Esophagus muscularis mucosa (tissue), 4 donors: ENCODE measurements around the gene RBFOX2. TPM values are rescaled to one million over a fixed set of nuclear protein-coding genes. Genes with fewer than 3 reads are reported as not detected.

ENCODE experiments used
- DNase-seq: peaks from one replicate; pipeline ENCODE4 v3.0.0-alpha.2; 2017; ENCODE audit errors: extremely low spot score
- H3K27ac ChIP-seq, 4 donors: fragments of 200-600 bp; sonication (generic); replicated peaks in 1 of 4; 1 replicate in 3 of 4; 2 replicates in 1 of 4; pipeline ENCODE4 v1.5.1; 2016 to 2019; ENCODE audit warnings: mild to moderate bottlenecking in 1 of 4
- H3K27me3 ChIP-seq, 4 donors: fragments of 200-600 bp; sonication (generic); one replicate each; pipeline versions ENCODE4 v1.5.1 to v1.6.0; 2016 to 2019
- H3K36me3 ChIP-seq, 4 donors: fragments of 200-600 bp; sonication (generic); one replicate each; pipeline ENCODE4 v1.5.1; 2016 to 2019
- H3K4me1 ChIP-seq, 4 donors: fragments of 200-600 bp; sonication (generic); one replicate each; pipeline ENCODE4 v1.5.1; 2016 to 2019
- H3K4me3 ChIP-seq, 4 donors: fragments of 200-600 bp; sonication (generic); 1 replicate in 2 of 4; 2 replicates in 2 of 4; pipeline ENCODE4 v1.5.1; 2016 to 2019; ENCODE audit warnings: mild to moderate bottlenecking in 4 of 4, moderate library complexity in 1 of 4
- H3K9me3 ChIP-seq, 4 donors: fragments of 200-600 bp; sonication (generic); 1 replicate in 3 of 4; 2 replicates in 1 of 4; pipeline ENCODE4 v1.5.1; 2016 to 2019
- EP300 ChIP-seq: sonication (generic); formaldehyde crosslinking; IDR thresholded peaks from one replicate; pipeline ENCODE4 v1.6.1; 2017; ENCODE audit warnings: antibody characterized with exemption
- POLR2A ChIP-seq: fragments of 450-650 bp; IDR thresholded peaks from one replicate; pipeline ENCODE4 v1.6.1; 2017; ENCODE audit warnings: antibody characterized with exemption, moderate library complexity, mild to moderate bottlenecking, low read depth
- POLR2AphosphoS5 ChIP-seq, 2 donors: sonication (generic); formaldehyde crosslinking; IDR thresholded peaks; one replicate each; pipeline ENCODE4 v1.6.1; 2017; ENCODE audit warnings: antibody characterized with exemption in 2 of 2
- WGBS: methylation state at CpG from one replicate; pipeline ENCODE4 v1.1.5; 2018; 5-methylcytosine and 5-hydroxymethylcytosine counted together
- intact Hi-C: fragments of 100-400 bp; cut with DNase I; formaldehyde crosslinking; loops from one replicate; pipeline ENCODE4 v1.15.1; 2023
- total RNA-seq, 4 donors: library from RNA; depleted of rRNA; stranded (reverse); fragments of >200 nt; gene quantifications; one replicate each; pipeline versions ENCODE4 v1.1.0 to v1.2.1, GENCODE V29; 2016
- TF ChIP-seq, protein P1 (sequence below), 3 experiments: fragments of 200-600 bp in 2 of 3; fragments of 450-650 bp in 1 of 3; sonication (generic) in 2 of 3; IDR thresholded peaks; one replicate each; pipeline ENCODE4 v1.5.1; 2017 to 2019; ENCODE audit warnings: antibody characterized with exemption in 3 of 3, mild to moderate bottlenecking in 2 of 3, moderate library complexity in 1 of 3

The RBFOX2 gene
- total RNA-seq, 4 donors from 2014 or later = 113 to 179 (median 155) TPM

DNA sequence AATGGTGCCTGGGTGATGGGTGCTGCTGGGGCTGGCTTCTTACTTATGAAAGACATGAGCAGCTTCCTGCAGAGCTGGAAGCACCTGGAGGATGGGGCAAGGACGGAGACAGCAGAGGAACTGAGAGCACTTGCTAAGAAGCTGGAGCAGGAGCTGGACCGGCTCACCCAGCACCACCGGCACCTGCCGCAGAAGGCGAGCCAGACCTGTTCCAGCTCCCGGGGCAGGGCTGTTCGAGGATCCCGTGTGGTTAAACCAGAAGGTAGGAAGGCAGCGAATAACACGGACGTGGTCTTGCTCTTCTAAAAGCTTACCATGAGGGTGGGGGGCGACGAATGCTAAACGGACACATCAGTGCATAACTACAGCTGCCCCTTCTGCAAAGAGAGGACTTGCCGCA, 301.7 kb downstream of the RBFOX2 start:
- no peak for DNase-seq
- H3K4me1 ChIP-seq = no peaks in the 10 kb centered on the region
- no peaks in the 10 kb centered on the region for H3K36me3 ChIP-seq
- intact Hi-C loops = no loop called here
- H3K9me3 ChIP-seq = no peaks in the 10 kb centered on the region
- no peaks in the 10 kb centered on the region for H3K27me3 ChIP-seq
- 91% methylated on average over 15 of the region's 15 CpGs for WGBS
- no peak overlapping the region for H3K4me3 ChIP-seq
- no peak overlapping the region for H3K27ac ChIP-seq
- TF ChIP-seq EP300 (no peak), POLR2AphosphoS5 (IDR thresholded peaks at IDR 0.05) (no peak), POLR2A (no peak)
- TF ChIP-seq, protein P1, sequence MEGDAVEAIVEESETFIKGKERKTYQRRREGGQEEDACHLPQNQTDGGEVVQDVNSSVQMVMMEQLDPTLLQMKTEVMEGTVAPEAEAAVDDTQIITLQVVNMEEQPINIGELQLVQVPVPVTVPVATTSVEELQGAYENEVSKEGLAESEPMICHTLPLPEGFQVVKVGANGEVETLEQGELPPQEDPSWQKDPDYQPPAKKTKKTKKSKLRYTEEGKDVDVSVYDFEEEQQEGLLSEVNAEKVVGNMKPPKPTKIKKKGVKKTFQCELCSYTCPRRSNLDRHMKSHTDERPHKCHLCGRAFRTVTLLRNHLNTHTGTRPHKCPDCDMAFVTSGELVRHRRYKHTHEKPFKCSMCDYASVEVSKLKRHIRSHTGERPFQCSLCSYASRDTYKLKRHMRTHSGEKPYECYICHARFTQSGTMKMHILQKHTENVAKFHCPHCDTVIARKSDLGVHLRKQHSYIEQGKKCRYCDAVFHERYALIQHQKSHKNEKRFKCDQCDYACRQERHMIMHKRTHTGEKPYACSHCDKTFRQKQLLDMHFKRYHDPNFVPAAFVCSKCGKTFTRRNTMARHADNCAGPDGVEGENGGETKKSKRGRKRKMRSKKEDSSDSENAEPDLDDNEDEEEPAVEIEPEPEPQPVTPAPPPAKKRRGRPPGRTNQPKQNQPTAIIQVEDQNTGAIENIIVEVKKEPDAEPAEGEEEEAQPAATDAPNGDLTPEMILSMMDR (IDR thresholded peaks at IDR 0.05) = no peak

DNA sequence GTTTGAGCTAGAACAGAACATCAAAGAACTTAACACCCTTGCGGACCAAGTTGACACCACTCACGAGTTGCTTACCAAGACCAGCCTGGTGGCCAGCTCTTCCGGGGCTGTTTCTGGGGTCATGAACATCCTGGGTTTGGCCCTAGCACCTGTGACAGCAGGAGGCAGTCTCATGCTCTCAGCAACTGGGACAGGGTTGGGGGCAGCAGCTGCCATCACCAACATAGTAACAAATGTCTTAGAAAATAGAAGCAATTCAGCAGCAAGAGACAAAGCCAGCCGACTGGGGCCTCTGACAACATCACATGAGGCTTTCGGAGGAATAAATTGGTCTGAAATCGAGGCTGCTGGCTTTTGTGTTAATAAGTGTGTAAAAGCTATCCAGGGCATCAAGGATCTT, 302.2 kb downstream of the RBFOX2 start:
- intact Hi-C loops = no loop called here
- no peak for DNase-seq
- H3K27ac ChIP-seq = no peak overlapping the region
- H3K4me1 ChIP-seq = no peaks in the 10 kb centered on the region
- no peaks in the 10 kb centered on the region for H3K27me3 ChIP-seq
- H3K36me3 ChIP-seq = no peaks in the 10 kb centered on the region
- no peaks in the 10 kb centered on the region for H3K9me3 ChIP-seq
- TF ChIP-seq EP300 = no peak
- TF ChIP-seq POLR2A = no peak
- TF ChIP-seq POLR2AphosphoS5 (IDR thresholded peaks at IDR 0.05) = no peak
- TF ChIP-seq, protein P1 (IDR thresholded peaks at IDR 0.05) = no peak
- H3K4me3 ChIP-seq = no peak overlapping the region
- WGBS = 89% methylated on average over 6 of the region's 6 CpGs

DNA sequence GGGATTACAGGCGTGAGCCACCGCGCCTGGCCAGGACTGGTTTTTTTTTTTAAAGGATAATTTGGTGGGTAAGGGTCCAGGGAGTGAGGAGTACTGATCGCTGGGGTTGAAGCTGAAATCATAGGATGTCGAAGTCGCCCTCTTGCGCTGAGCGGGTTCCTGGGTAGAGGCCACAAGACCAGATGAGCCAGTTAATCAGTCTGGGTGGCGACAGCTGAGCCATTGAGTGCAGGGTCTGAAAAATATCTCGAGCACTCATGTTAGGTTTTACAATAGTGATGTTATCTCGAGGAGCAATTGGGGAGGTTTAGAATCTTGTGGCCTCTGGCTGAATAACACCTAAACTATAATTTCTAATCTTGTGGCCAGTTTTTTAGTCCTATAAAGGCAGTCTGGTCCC, 303.1 kb downstream of the RBFOX2 start:
- intact Hi-C loops = no loop called here
- Histone ChIP-seq H3K4me1 (no peaks in the 10 kb centered on the region), H3K36me3 (no peaks in the 10 kb centered on the region), H3K9me3 (no peaks in the 10 kb centered on the region), H3K4me3 (no peak overlapping the region), H3K27me3 (no peaks in the 10 kb centered on the region), H3K27ac (no peak overlapping the region)
- TF ChIP-seq, protein P1 (IDR thresholded peaks at IDR 0.05) = no peak
- TF ChIP-seq POLR2A = no peak
- no peak for TF ChIP-seq POLR2AphosphoS5 (IDR thresholded peaks at IDR 0.05)
- TF ChIP-seq EP300 = no peak
- no peak for DNase-seq
- WGBS = 90% methylated on average over 11 of the region's 11 CpGs

DNA sequence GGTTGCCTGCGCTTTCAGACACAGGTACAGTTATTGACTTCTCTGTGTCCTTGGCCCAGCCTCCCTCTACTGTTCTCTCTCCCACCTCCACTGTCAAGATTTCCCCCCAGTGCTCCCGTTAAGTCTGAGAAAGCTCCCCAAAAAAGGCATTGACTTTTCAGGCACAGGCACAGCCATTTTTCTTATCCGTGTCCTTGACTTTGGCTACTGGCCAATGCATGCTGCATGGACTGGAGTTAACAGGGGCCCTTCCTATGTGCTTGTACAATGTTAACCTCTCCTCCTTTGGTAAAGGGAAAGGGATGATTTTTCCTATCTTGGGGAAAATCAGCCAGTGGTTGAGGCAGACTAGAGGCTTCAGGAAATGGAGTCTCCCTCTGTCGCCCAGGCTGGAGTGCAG, 306.7 kb downstream of the RBFOX2 start:
- H3K27me3 ChIP-seq = no peaks in the 10 kb centered on the region
- H3K4me1 ChIP-seq = no peaks in the 10 kb centered on the region
- no peaks in the 10 kb centered on the region for H3K9me3 ChIP-seq
- intact Hi-C loops = no loop called here
- no peaks in the 10 kb centered on the region for H3K36me3 ChIP-seq
- no peak overlapping the region for H3K27ac ChIP-seq
- H3K4me3 ChIP-seq = no peak overlapping the region
- DNase-seq = no peak
- WGBS = 60% methylated on average over 4 of the region's 4 CpGs
- TF ChIP-seq POLR2AphosphoS5 (IDR thresholded peaks at IDR 0.05) = no peak
- TF ChIP-seq, protein P1 (IDR thresholded peaks at IDR 0.05) = no peak
- no peak for TF ChIP-seq POLR2A
- TF ChIP-seq EP300 = no peak

DNA sequence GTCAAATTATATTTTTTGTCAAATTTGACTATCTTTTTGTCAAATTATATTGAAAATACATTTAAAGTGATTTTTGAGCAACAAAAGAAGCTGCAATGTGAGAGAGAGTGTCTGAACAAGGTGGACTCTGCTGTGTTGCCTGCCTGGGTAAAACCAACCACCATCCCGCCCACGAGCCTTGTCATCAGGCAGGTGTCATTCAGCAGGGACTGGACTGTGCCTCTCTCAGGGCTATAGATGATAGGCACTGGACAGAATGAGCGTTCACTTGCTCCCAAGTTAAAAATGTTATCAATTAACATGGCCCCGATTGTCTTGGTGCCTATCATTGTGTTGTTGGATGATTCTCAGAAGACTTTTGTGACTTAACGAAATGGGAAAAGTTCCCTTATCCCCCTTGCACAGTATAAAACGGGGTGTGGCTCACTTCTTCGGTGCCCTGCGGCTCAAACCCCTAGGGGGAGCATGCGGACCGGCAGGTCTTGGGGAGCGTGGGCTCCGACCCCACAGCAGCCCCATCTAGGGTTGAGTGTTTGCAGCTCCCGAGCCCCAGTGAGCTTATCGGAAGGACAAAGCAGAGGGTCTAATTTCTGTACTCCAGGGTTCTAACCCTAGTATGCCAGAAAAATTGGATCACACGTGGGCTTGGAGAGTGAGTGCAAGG, 309.3 kb downstream of the RBFOX2 start:
- H3K27me3 ChIP-seq = no peaks in the 10 kb centered on the region
- H3K4me3 ChIP-seq = no peak overlapping the region
- DNase-seq = no peak
- no peaks in the 10 kb centered on the region for H3K36me3 ChIP-seq
- TF ChIP-seq POLR2AphosphoS5 (IDR thresholded peaks at IDR 0.05) (no peak), POLR2A (no peak), EP300 (no peak)
- TF ChIP-seq, protein P1 (IDR thresholded peaks at IDR 0.05) = no peak
- H3K9me3 ChIP-seq = no peaks in the 10 kb centered on the region
- no peak overlapping the region for H3K27ac ChIP-seq
- intact Hi-C loops = no loop called here
- WGBS = 82% methylated on average over 14 of the region's 15 CpGs
- H3K4me1 ChIP-seq = no peaks in the 10 kb centered on the region
